GM10847 (cell line): ENCODE measurements around the gene TRABD2A.

Experiments used
- POLR2A ChIP-seq: IDR thresholded peaks from 2 replicates; pipeline ENCODE4 v1.6.1; 2011; ENCODE audit not compliant: insufficient read length; ENCODE audit errors: extremely low read depth

The TRABD2A gene

GRCh38 chr2:84880645-84881521 lies at the start of gene TRABD2A:
TRABD2A (minus strand) TSS chr2:84881084; CDS start chr2:84881039, 45 bp downstream.
- no peak for TF ChIP-seq POLR2A

- no peak for TF ChIP-seq POLR2A
Measured at GRCh38 chr2:84927275-84927627, 46.4 kb upstream of the TRABD2A start.

- no peak for TF ChIP-seq POLR2A
Measured at GRCh38 chr2:84925724-84926376, 45.0 kb upstream of the TRABD2A start.

- no peak for TF ChIP-seq POLR2A
Measured at GRCh38 chr2:84925336-84925723, 44.4 kb upstream of the TRABD2A start.

GRCh38 chr2:84924173-84925106 lies 43.6 kb upstream of the TRABD2A start:
- TF ChIP-seq POLR2A, result no peak

- no peak for TF ChIP-seq POLR2A
Measured at GRCh38 chr2:84923009-84923408, 42.1 kb upstream of the TRABD2A start.

- no peak for TF ChIP-seq POLR2A
Measured at GRCh38 chr2:84919885-84920580, 39.1 kb upstream of the TRABD2A start.

GRCh38 chr2:84918430-84918829 lies 37.5 kb upstream of the TRABD2A start:
- no peak for TF ChIP-seq POLR2A

- TF ChIP-seq POLR2A, result no peak
Measured at GRCh38 chr2:84914334-84914733, 33.5 kb upstream of the TRABD2A start.

- no peak for TF ChIP-seq POLR2A
Measured at GRCh38 chr2:84912984-84913383, 32.1 kb upstream of the TRABD2A start.

- no peak for TF ChIP-seq POLR2A
Measured at GRCh38 chr2:84911135-84911678, 30.3 kb upstream of the TRABD2A start.

- TF ChIP-seq POLR2A, result no peak
Measured at GRCh38 chr2:84908948-84909713, 28.2 kb upstream of the TRABD2A start.

GRCh38 chr2:84906900-84907714 lies 26.2 kb upstream of the TRABD2A start:
- TF ChIP-seq POLR2A, result peak; percentile 49
